ENCODE results near the gene DNAH9. TPM values are rescaled to one million over a fixed set of nuclear protein-coding genes. Genes with fewer than 3 reads are reported as not detected.

The DNAH9 gene
- total RNA-seq, 1 donor from 2014 or later = 0.08 TPM

DNA sequence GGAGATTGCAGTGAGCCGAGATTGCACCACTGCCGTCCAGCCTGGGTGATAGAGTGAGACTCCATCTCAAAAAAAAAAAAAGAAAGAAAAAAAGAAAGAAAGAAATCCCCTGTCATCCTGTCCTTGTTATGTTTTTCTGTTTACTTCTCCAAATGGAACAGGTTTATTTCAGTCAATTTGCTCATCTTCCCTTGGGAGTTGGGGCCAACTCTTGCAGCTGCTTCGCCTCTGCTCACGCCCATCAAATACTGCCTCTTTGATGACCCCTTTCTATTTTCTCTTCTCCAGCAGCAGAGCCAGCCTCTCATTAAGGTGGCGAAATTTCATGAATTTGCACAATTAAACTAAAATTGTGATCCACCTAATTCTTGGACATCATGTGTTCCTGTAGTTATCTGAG, 225.6 kb downstream of the DNAH9 start:
- no peak overlapping the region for H3K4me3 ChIP-seq
- intact Hi-C loops (cut with micrococcal nuclease) = no loop called here
- H3K27ac ChIP-seq (replicated peaks) = no peak overlapping the region
- no peaks in the 10 kb centered on the region for H3K9me3 ChIP-seq (replicated peaks)
- H3K4me1 ChIP-seq = no peaks in the 10 kb centered on the region
- DNase-seq = no peak
- H3K36me3 ChIP-seq = no peaks in the 10 kb centered on the region
- no peaks in the 10 kb centered on the region for H3K27me3 ChIP-seq (ENCODE audit: low read depth)
- TF ChIP-seq, protein P1, sequence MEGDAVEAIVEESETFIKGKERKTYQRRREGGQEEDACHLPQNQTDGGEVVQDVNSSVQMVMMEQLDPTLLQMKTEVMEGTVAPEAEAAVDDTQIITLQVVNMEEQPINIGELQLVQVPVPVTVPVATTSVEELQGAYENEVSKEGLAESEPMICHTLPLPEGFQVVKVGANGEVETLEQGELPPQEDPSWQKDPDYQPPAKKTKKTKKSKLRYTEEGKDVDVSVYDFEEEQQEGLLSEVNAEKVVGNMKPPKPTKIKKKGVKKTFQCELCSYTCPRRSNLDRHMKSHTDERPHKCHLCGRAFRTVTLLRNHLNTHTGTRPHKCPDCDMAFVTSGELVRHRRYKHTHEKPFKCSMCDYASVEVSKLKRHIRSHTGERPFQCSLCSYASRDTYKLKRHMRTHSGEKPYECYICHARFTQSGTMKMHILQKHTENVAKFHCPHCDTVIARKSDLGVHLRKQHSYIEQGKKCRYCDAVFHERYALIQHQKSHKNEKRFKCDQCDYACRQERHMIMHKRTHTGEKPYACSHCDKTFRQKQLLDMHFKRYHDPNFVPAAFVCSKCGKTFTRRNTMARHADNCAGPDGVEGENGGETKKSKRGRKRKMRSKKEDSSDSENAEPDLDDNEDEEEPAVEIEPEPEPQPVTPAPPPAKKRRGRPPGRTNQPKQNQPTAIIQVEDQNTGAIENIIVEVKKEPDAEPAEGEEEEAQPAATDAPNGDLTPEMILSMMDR (IDR thresholded peaks at IDR 0.05; ENCODE audit: borderline replicate concordance) = no peak

DNA sequence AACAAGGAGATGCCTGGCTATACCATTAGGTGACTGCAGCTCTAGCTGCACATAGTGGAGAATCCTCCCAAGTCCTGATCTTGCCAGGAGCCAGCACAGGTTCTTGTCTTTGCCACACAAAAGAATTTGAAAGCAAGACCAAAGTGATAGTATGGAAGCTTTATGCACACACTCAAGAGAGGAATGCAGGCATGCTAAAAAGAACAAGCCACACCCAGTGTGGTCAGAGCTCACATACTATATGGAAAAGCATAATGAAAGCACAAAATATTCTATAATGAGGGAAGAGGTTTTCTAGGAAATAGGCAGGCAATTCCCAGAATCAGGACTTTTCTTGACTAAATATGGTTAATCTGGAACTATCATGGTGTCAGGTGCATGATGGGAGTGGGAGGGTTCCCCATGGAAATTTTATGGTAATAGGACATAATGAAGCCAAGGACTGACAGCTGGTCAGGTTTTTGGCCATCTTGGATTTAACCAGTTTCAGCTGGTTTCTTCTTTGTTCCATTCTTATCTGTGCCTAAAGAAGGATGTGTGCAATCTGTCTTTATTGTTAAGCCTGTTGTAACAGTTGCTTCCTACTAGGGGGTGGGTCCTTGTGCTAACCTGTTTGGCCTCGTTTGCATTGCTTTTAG, 227.4 kb downstream of the DNAH9 start:
- TF ChIP-seq, protein P1 (IDR thresholded peaks at IDR 0.05; ENCODE audit: borderline replicate concordance) = no peak
- intact Hi-C loops (cut with micrococcal nuclease) = no loop called here
- DNase-seq = no peak

DNA sequence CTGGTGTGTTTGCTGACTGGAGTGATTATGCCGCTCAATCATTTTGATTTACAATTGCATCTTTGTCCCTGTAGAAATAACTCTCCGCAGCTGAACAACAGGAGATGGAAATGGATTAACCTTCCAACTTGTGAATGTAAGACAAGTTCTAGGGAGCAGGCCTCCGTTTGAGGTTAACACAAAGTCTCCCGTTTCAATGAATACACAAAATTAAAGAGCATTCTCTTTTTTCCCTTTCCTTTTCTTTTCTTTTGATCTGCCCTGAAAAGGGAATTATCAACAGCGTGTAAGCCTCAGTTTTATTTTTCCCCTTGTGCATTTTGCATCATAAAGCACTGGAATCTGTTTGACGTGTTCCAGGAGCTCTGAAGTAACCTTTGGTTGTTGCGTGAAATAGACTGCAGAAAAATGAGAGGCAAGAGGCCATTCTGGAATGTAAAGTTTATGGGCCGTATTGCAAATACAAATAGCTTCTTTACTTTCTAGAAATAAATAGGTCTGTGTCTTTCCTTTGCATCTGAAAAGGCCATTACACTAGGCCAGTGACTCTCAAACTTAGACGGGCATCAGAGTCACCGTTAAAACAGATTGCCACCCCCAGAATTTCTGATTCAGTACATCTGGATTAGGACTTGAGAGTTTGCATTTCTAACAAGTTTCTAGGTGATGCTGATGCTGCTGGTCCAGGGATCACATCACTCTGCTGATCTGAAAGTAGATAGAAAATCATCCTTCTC, 234.3 kb downstream of the DNAH9 start:
- TF ChIP-seq, protein P1 (IDR thresholded peaks at IDR 0.05; ENCODE audit: borderline replicate concordance) = no peak
- intact Hi-C loops (cut with micrococcal nuclease) = no loop called here
- H3K36me3 ChIP-seq = no peaks in the 10 kb centered on the region
- H3K9me3 ChIP-seq (replicated peaks) = no peaks in the 10 kb centered on the region
- H3K27ac ChIP-seq (replicated peaks) = no peak overlapping the region
- H3K27me3 ChIP-seq (ENCODE audit: low read depth) = no peaks in the 10 kb centered on the region
- DNase-seq = no peak
- no peaks in the 10 kb centered on the region for H3K4me1 ChIP-seq
- no peak overlapping the region for H3K4me3 ChIP-seq

More for the DNA sequence above, 227.4 kb downstream of the DNAH9 start:
- no peaks in the 10 kb centered on the region for H3K36me3 ChIP-seq
- no peak overlapping the region for H3K27ac ChIP-seq (replicated peaks)
- H3K27me3 ChIP-seq (ENCODE audit: low read depth) = no peaks in the 10 kb centered on the region
- H3K4me1 ChIP-seq = no peaks in the 10 kb centered on the region
- no peak overlapping the region for H3K4me3 ChIP-seq
- H3K9me3 ChIP-seq (replicated peaks) = no peaks in the 10 kb centered on the region

DNA sequence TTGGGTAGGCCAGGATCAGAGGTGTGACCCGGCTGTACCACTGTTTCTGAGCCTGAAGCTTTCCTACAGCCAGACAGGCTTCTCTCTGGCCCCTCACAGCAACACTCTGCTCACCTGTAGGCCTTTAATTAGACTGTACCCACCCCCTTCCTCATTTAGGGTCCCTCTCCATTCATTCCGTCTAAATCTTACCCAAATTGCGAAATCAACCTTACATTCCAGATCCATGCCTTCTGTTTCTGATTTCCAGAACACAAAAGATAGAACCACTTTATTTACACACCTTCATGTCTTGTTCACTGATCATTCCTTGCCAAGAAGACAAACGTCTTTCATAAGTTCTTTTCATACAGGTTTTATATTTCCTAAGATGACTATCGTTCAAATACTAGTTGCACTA, 238.2 kb downstream of the DNAH9 start:
- Histone ChIP-seq H3K36me3 (no peaks in the 10 kb centered on the region), H3K4me1 (peaks cover 14% of the 10 kb centered on the region), H3K27me3 (ENCODE audit: low read depth) (no peaks in the 10 kb centered on the region), H3K27ac (replicated peaks) (no peak overlapping the region), H3K9me3 (replicated peaks) (no peaks in the 10 kb centered on the region), H3K4me3 (no peak overlapping the region)
- no peak for DNase-seq
- TF ChIP-seq, protein P1 (IDR thresholded peaks at IDR 0.05; ENCODE audit: borderline replicate concordance) = no peak
- intact Hi-C loops (cut with micrococcal nuclease) = no loop called here

DNA sequence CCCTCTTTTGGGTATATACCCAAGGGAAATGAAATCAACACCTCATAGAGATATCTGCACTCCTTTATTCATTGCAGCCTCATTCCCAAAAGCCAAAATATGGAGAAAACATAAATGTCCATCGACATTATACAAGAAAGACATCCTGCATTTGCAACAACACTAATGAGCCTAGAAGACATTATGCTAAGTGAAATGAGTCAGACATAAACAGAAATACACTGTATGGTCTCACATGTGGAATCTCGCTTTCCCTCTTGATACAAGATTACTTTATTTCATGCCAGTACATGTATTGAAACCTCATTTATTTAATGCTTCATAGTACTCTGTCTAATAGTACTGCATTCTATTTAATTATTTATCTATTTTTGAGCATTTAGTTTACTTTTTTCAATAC, 241.8 kb downstream of the DNAH9 start:
- Histone ChIP-seq H3K27me3 (ENCODE audit: low read depth) (no peaks in the 10 kb centered on the region), H3K36me3 (no peaks in the 10 kb centered on the region), H3K4me1 (peaks cover 14% of the 10 kb centered on the region), H3K4me3 (no peak overlapping the region), H3K9me3 (replicated peaks) (peaks cover 3% of the 10 kb centered on the region), H3K27ac (replicated peaks) (no peak overlapping the region)
- DNase-seq = no peak
- TF ChIP-seq, protein P1 (IDR thresholded peaks at IDR 0.05; ENCODE audit: borderline replicate concordance) = no peak
- intact Hi-C loops (cut with micrococcal nuclease) = no loop called here
